GF-D8 (cell line): ENCODE measurements around the gene EHD4.

Source experiments
- DNase-seq: peaks from one replicate; lab custom pipeline; 2025; lab: John Stamatoyannopoulos, UW

Gene EHD4

GRCh38 chr15:41957021-41957897 lies 15.1 kb downstream of the EHD4 start:
- no peak for DNase-seq

GRCh38 chr15:41955807-41956525 lies 16.4 kb downstream of the EHD4 start:
- DNase-seq = no peak

GRCh38 chr15:41955100-41955499 lies 17.3 kb downstream of the EHD4 start:
- no peak for DNase-seq

GRCh38 chr15:41954036-41954435 lies 18.3 kb downstream of the EHD4 start:
- no peak for DNase-seq

- no peak for DNase-seq
Observed at GRCh38 chr15:41952013-41952563, 20.3 kb downstream of the EHD4 start.

GRCh38 chr15:41951571-41951970 lies 20.8 kb downstream of the EHD4 start:
- no peak for DNase-seq

DNA sequence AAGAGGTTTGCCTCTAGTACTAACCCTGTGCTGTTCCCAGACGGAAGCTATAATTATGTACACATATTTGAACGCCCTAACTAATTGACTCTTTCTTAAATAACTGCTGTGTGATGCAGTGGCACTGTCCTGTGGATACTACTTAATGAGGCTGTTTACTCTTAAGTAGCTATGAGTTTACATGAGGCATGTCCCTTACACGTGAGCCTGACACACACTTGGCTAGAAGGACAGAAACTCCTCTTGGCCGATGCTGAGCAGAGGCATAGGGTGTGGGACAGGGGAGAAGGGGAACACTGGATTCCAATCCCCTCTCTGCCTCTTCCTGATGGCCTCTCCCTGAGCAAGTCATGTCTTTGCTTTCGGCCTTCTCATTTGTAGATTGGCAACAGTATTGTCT lies 21.9 kb downstream of the EHD4 start:
- DNase-seq = no peak

DNA sequence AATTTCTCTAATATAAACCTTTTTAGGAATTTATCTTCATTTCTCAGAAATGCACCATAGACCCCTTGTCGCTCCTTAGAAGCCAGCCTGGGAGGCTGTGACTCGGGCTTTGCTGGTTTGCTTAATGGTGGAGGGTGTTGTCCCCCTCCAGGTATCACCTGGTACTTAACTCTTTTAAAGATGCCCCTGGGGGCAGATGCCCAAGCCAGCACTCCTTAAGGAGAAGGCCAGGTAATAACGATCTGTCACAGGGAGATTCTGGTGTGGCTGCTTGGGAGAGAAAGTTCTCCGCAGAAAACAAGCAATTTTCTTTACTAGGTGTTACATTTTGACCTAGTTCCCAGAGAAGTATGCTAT lies 22.3 kb downstream of the EHD4 start:
- DNase-seq = no peak

- DNase-seq = no peak
Observed at GRCh38 chr15:41949401-41950126, 22.8 kb downstream of the EHD4 start.

DNA sequence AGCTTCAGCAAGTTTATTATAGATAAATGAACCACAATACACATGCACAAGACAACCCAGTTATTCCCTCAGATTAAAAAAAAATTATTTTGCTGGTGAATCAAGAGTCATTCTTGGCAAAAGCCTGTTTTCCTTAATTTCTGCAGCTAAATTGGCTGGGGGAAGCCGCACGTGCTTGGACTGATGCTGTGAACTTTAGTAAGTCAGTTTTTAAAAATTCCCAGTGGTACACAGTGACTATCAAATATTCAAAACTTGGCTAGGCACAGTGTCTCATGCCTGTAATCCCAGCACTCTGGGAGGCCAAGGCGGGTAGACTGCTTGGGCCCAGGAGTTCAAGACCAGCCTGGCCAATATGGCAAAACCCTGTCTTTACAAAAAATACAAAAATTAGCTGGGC lies 23.9 kb downstream of the EHD4 start:
- no peak for DNase-seq

DNA sequence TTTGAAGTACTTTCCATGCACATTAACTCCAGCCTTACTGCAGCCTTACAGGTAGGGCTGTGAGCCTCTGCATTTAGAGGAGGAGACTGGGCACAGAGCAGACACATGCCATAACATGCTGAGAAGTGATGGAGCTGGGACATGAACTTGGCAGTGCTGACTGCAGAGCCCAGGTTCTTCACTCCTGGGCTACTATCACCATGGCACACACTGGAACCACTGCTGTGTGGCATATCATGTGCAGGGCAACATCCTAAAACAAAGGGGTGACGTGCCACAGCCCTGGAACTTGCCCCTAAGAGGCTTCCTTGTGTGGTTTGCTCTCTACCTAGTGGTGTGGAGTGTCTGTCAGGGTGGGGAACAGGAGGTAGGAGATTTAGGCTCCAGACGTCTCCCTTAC lies 25.4 kb downstream of the EHD4 start:
- no peak for DNase-seq

DNA sequence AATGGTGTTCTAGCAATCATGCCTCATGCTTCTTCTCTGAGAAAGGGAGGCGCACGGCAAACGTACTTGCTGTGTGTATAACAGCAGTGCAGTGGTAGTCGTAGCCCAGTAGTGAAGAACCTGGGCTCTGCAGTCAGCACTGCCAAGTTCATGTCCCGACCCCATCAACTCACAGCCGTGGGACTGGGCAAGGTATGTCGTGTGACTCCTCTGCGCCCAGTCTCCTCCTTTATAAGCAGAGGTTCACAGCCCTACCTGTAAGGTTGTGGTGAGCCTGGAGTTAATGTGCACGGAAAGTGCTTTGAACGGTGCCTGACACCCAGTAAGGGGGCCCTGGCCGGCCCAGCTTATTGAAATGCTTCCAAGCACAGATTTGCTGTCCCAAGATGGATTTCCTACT lies 26.6 kb downstream of the EHD4 start:
- no peak for DNase-seq

GRCh38 chr15:41945221-41945620 lies 27.1 kb downstream of the EHD4 start:
- no peak for DNase-seq

DNA sequence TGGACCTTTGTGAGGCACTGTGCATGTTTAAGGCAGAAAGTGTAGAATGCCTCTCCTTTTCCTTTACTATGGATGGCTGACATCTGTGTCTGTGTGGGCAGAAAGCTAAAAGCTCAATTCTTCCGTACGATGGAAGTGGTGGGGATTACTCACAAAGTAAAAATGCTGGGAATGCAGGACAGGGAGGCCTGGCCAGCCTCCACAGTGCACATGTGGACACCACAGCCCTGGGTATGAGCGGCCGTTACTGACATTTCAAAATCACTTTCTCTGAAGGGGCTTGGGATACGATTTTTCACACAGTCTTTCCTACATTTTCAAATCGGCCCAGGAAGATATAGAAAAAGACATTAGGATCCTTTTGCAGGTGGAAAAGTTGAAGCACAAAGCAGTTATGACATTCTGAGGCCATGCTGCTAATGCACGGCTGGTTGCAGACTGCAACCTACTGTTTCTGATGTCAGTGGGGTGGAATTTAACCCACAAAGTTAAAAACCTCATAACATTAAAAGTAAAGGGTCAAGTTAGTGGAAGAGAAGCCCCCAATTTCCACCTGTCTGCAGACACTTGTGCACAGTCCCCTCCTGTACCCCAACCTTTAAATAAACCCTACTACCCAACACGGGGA lies 27.9 kb downstream of the EHD4 start:
- DNase-seq = no peak

GRCh38 chr15:41943543-41944312 lies 28.6 kb downstream of the EHD4 start:
- DNase-seq = no peak

- DNase-seq = no peak
Observed at GRCh38 chr15:41942886-41943285, 29.5 kb downstream of the EHD4 start.

DNA sequence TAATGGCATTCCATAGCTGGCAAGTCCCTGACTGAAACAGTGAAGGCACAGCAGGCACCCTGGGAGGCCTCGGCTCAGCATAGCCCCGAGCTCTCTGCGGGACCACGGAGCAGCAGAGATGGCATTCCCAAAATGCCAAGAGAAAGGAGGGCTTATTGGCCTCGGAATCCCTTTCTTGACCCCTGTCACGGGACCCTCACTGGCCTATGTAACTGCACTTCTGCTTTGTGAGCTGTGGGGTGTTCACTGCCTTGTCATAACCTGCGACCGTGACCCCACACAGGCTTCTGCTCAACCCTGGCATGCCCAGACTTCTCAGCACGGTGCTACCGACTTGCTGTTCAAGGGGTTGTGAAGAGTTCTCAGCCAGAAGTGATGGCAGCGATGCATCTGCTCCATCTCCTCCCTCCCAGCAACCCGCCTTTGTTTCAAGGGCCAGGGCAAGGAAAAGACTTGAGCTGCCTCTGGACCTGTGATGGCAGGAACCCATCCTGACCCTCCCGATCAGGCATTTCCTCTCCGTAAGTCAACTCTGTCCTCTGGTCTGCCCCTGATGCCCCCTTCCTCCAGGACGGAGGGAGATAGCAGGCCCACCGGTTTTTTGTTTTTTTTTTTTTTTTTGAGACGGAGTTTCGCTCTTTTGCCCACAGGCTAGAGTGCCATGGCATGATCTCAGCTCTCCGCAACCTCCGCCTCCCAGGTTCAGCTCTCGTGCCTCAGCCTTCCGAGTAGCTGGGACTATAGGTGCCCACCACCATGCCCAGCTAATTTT lies 30.5 kb downstream of the EHD4 start:
- no peak for DNase-seq

DNA sequence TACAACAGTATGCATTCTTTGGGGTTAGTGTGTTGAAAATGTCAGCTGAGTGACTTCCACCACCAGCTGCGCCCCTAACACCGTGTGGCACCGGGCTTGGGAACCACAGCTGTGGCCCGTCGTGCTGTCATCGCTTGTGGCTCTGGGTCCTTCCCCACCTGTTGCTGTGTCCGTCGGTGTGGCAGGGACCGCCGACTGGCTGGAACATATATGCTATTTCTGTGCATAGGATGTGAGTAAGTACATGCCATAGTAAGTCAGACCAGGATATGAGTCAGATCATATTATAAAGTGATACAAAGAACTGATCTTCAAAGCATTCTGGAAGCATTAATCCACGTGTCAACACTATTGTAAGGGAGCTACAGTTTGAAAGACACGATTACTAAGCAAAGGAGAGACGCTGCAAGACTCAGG lies 31.9 kb downstream of the EHD4 start:
- DNase-seq = no peak

GRCh38 chr15:41939986-41940385 lies 32.4 kb downstream of the EHD4 start:
- no peak for DNase-seq

GRCh38 chr15:41937568-41937923 lies 34.8 kb downstream of the EHD4 start:
- DNase-seq = no peak
